Activated B cell treated with CpG ODN at 0.5 μM for 24 hours (primary cell): ENCODE results near the gene GPR149. TPM values are rescaled to one million over a fixed set of nuclear protein-coding genes. Genes with fewer than 3 reads are reported as not detected.

ENCODE experiments used
- ATAC-seq: fragments of 200-7000 bp; cut with Tn5 transposase; one replicate; pipeline ENCODE4 v1.10.0; 2021; ENCODE audit warnings: low read depth, mild to moderate bottlenecking, moderate library complexity
- CTCF ChIA-PET: fragments of 350-600 bp; sonication (Branson Sonifier 250); formaldehyde crosslinking; loops from one replicate; lab custom pipeline; 2021; ENCODE audit warnings: antibody characterized with exemption; lab: Charles Lee
- POLR2A ChIA-PET: fragments of 350-600 bp; sonication (Branson Sonifier 250); formaldehyde crosslinking; loops from one replicate; lab custom pipeline; 2021; ENCODE audit warnings: antibody characterized with exemption; lab: Charles Lee
- DNase-seq: peaks from one replicate; pipeline ENCODE4 v3.0.0; 2022
- H3K27ac Mint-ChIP-seq: one replicate; pipeline ENCODE4 v1.8.0; 2020; ENCODE audit warnings: mixed read lengths
- H3K27me3 Mint-ChIP-seq: one replicate; pipeline ENCODE4 v1.8.0; 2021; ENCODE audit warnings: mixed read lengths
- H3K36me3 Mint-ChIP-seq: one replicate; pipeline ENCODE4 v1.8.0; 2021; ENCODE audit warnings: low read depth, mixed read lengths
- H3K4me1 Mint-ChIP-seq: one replicate; pipeline ENCODE4 v1.8.0; 2021; ENCODE audit warnings: mixed read lengths
- H3K4me3 Mint-ChIP-seq: one replicate; pipeline ENCODE4 v1.8.0; 2020; ENCODE audit warnings: mild to moderate bottlenecking, mixed read lengths
- H3K9me3 Mint-ChIP-seq: one replicate; pipeline ENCODE4 v1.8.0; 2020; ENCODE audit warnings: mixed read lengths
- intact Hi-C: fragments of 100-400 bp; cut with micrococcal nuclease; formaldehyde crosslinking; loops from one replicate; pipeline ENCODE4 v1.15.1; 2024
- total RNA-seq: library from RNA; stranded (reverse); gene quantifications from 2 replicates; pipeline ENCODE4 v1.2.3, GENCODE V29; 2022
- TF ChIP-seq, protein P1 (sequence below): fragments of 200-600 bp; IDR thresholded peaks from one replicate; pipeline ENCODE4 v1.8.0; 2022; ENCODE audit warnings: antibody characterized with exemption, mild to moderate bottlenecking

GPR149 gene
- total RNA-seq, 1 donor from 2014 or later: not detected

DNA sequence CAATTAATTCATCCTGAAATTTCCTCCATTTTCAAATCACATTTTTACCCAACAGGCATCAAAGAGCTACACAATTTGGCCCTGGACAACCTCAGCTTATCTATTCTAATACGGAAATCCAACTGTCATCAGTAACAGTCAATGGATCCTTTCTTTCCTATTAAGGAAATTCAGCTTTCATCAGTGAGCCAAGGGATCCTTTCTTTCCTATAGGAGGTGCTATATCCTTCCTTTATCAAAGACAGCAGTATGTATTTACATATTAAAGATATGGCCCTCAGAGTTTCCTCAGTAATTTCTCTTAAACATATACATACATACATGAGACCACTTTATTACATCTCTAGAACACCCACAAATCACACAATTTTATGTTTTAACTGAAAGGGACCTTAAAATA lies 115.8 kb downstream of the GPR149 start:
- Mint-ChIP-seq H3K27me3 (no peaks in the 10 kb centered on the region), H3K9me3 (no peaks in the 10 kb centered on the region), H3K4me1 (no peaks in the 10 kb centered on the region), H3K4me3 (no peak overlapping the region), H3K36me3 (peaks cover 65% of the 10 kb centered on the region), H3K27ac (no peak overlapping the region)
- ChIA-PET CTCF (interaction anchor here (1.2 kb wide), 1 partner anchor 11 kb away, joined by 4 read pairs; the partner anchor contains the start of gene DHX36), POLR2A (no interaction called here)
- DNase-seq: no peak
- TF ChIP-seq, protein P1, sequence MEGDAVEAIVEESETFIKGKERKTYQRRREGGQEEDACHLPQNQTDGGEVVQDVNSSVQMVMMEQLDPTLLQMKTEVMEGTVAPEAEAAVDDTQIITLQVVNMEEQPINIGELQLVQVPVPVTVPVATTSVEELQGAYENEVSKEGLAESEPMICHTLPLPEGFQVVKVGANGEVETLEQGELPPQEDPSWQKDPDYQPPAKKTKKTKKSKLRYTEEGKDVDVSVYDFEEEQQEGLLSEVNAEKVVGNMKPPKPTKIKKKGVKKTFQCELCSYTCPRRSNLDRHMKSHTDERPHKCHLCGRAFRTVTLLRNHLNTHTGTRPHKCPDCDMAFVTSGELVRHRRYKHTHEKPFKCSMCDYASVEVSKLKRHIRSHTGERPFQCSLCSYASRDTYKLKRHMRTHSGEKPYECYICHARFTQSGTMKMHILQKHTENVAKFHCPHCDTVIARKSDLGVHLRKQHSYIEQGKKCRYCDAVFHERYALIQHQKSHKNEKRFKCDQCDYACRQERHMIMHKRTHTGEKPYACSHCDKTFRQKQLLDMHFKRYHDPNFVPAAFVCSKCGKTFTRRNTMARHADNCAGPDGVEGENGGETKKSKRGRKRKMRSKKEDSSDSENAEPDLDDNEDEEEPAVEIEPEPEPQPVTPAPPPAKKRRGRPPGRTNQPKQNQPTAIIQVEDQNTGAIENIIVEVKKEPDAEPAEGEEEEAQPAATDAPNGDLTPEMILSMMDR: no peak
- no peak for ATAC-seq
- intact Hi-C loops: no loop called here

DNA sequence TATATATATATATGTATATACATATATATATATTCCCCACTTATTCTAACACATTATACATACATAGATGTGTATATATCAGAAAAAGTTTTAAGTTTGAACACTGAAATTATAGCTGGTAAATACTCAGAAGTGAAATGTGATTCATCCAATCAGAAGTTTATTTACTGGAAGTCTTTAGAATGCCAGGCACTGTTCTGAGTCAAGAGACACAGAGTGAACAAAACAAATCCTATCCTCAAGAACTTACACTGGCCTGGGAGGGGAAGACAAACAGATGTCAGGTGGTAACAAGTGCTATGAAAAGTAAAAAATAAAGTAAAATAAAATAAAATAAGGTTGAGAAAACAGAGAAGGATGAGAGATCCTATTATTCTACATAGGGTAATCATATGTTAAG lies 119.2 kb downstream of the GPR149 start:
- H3K4me3 Mint-ChIP-seq: no peak overlapping the region
- no peaks in the 10 kb centered on the region for H3K9me3 Mint-ChIP-seq
- no peaks in the 10 kb centered on the region for H3K27me3 Mint-ChIP-seq
- no peak for ATAC-seq
- CTCF ChIA-PET: no interaction called here
- intact Hi-C loops: no loop called here
- H3K27ac Mint-ChIP-seq: no peak overlapping the region
- POLR2A ChIA-PET: no interaction called here
- TF ChIP-seq, protein P1: no peak
- H3K4me1 Mint-ChIP-seq: peaks cover 10% of the 10 kb centered on the region
- peaks cover 75% of the 10 kb centered on the region for H3K36me3 Mint-ChIP-seq
- no peak for DNase-seq

DNA sequence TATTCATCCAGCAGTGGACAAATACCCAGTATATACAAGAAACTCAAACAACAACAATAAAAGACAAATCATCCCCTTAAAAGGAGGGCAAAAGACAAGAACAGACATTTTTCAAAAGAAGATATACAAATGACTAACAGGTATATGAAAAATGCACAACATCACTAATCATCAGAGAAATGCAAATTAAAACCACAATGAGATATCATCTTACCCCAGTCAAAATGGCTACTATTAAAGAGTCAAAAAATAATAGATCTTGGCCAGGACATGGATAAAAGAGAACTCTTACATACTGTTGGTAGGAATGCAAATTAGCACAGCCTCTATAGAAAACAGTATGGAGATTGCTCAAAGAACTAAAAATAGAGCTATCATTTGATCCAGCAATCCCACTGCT lies 122.6 kb downstream of the GPR149 start:
- TF ChIP-seq, protein P1: no peak
- H3K27ac Mint-ChIP-seq: peak overlapping the region; percentile 9

DNA sequence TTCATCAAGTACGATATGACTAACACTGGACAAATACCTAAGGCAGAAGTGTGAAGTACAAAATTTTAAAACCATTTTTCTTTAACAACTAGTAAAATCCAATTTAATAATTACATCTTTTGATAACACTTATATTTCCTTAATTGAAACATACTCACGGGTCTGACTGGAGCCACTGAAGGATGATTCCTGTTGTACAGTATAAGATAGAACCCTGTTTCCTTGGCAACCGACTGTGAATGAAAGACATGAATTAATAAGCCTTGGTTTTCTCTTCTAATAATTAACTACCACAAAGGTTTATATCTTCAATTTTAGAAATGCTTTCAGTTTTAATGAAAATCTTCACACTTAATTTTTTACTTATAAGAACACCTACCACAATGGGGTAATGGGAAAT lies 125.1 kb downstream of the GPR149 start:
- Mint-ChIP-seq H3K27me3 (no peaks in the 10 kb centered on the region), H3K27ac (no peak overlapping the region), H3K9me3 (no peaks in the 10 kb centered on the region), H3K4me3 (no peak overlapping the region), H3K4me1 (peaks cover 18% of the 10 kb centered on the region), H3K36me3 (peaks cover 90% of the 10 kb centered on the region)
- ChIA-PET POLR2A (no interaction called here), CTCF (no interaction called here)
- TF ChIP-seq, protein P1: no peak
- intact Hi-C loops: no loop called here
- no peak for DNase-seq
- peak; percentile 28 for ATAC-seq

More for the DNA sequence above, 122.6 kb downstream of the GPR149 start:
- POLR2A ChIA-PET: interaction anchor here (0.7 kb wide), 1 partner anchor 16 kb away, joined by 3 read pairs; no protein-coding TSS in a partner anchor
- CTCF ChIA-PET: no interaction called here
- ATAC-seq (no peak), DNase-seq (no peak)
- intact Hi-C loops: no loop called here
- Mint-ChIP-seq H3K36me3 (peaks cover 75% of the 10 kb centered on the region), H3K4me3 (no peak overlapping the region), H3K27me3 (no peaks in the 10 kb centered on the region), H3K9me3 (no peaks in the 10 kb centered on the region), H3K4me1 (peaks cover 18% of the 10 kb centered on the region)

DNA sequence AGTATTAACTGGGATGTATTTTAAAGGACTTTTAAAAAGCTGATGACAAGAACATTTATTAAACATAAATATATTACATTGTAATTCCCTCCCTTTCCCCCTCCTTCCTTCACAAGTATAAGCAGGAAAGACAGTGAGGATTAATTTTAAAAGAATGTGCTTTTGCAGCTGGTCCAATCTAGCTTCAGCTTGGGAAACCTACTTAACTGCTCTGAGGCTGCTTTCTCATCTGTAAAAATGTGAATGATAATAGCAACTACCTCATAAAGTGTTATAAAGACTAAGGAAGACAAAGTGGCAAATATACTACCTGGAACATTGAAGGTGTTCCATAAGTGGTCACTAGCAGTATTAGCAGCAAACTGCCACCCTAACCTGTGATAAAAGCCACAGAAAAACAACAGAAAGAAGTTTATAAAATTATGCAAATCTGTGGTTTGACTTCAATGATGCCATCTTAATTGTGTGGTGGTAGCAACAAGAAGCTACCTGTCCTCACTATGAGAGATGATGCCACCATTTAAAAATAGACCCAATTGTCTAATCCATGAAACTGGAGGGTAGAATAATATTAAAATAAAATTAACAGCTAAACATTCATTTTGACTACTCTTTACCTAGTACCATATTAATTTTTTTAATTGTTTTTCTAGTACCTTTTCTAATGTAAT lies 125.7 kb downstream of the GPR149 start:
- no peak overlapping the region for H3K4me3 Mint-ChIP-seq
- CTCF ChIA-PET: no interaction called here
- TF ChIP-seq, protein P1: no peak
- intact Hi-C loops: no loop called here
- no peak for ATAC-seq
- peaks cover 89% of the 10 kb centered on the region for H3K36me3 Mint-ChIP-seq
- H3K27ac Mint-ChIP-seq: no peak overlapping the region
- H3K4me1 Mint-ChIP-seq: peaks cover 18% of the 10 kb centered on the region
- no peaks in the 10 kb centered on the region for H3K27me3 Mint-ChIP-seq
- H3K9me3 Mint-ChIP-seq: no peaks in the 10 kb centered on the region
- no peak for DNase-seq
- POLR2A ChIA-PET: no interaction called here
